Testis (tissue), 3 donors: ENCODE results near the gene PPP4R3B. TPM values are rescaled to one million over a fixed set of nuclear protein-coding genes. Genes with fewer than 3 reads are reported as not detected.

Source experiments
- DNase-seq: peaks from one replicate; pipeline ENCODE4 v3.0.0-alpha.2; 2019
- H3K27ac ChIP-seq, 2 donors: fragments of 200-600 bp; sonication (generic); one replicate each; pipeline ENCODE4 v1.5.1; 2019
- H3K27me3 ChIP-seq: fragments of 200-600 bp; sonication (generic); one replicate; pipeline ENCODE4 v1.5.1; 2019
- H3K36me3 ChIP-seq: fragments of 200-600 bp; sonication (generic); one replicate; pipeline ENCODE4 v1.5.1; 2017; ENCODE audit warnings: low read depth; ENCODE audit errors: missing control alignments
- H3K4me1 ChIP-seq: fragments of 200-600 bp; sonication (generic); one replicate; pipeline ENCODE4 v1.5.1; 2019
- H3K4me3 ChIP-seq, 2 donors: fragments of 200-600 bp; sonication (generic); one replicate each; pipeline ENCODE4 v1.5.1; 2017 to 2019
- H3K9me3 ChIP-seq: fragments of 200-600 bp; sonication (generic); one replicate; pipeline ENCODE4 v1.5.1; 2017
- CTCF ChIP-seq, 3 experiments: fragments of 450-650 bp in 2 of 3; fragments of 200-600 bp in 1 of 3; sonication (generic) in 1 of 3; IDR thresholded peaks; one replicate each; pipeline ENCODE4 v1.5.1; 2016 to 2019; ENCODE audit warnings: antibody characterized with exemption in 3 of 3, mild to moderate bottlenecking in 2 of 3, moderate library complexity in 1 of 3
- POLR2A ChIP-seq: fragments of 450-650 bp; IDR thresholded peaks from one replicate; pipeline ENCODE4 v1.6.1; 2017; ENCODE audit warnings: antibody characterized with exemption, mild to moderate bottlenecking, moderate library complexity
- WGBS, 2 donors: methylation state at CpG; one replicate each; pipeline ENCODE4 v1.1.5; 2018; 5-methylcytosine and 5-hydroxymethylcytosine counted together
- intact Hi-C: fragments of 100-400 bp; cut with DNase I; formaldehyde crosslinking; loops from one replicate; pipeline ENCODE4 v1.15.1; 2023; ENCODE audit warnings: low total_unique reads
- polyA plus RNA-seq: library from polyadenylated mRNA; stranded (reverse); fragments of 350-450 nt; fragmentation: Illumina TruSeq; extraction: RNeasy Lipid Tissue Mini Kit (QIAGEN cat#74804); gene quantifications from one replicate; pipeline ENCODE4 v1.2.3, GENCODE V29; 2014; ENCODE audit warnings: low read depth, low replicate concordance; ENCODE audit not compliant: insufficient read depth
- total RNA-seq, 2 donors: library from RNA; depleted of rRNA; stranded (reverse); fragments of >200 nt; gene quantifications; one replicate each; pipeline ENCODE4 v1.2.3, GENCODE V29; 2016

Gene PPP4R3B
- total and polyA plus RNA-seq, 3 donors from 2014 or later = 51.3 to 65.8 (median 63.8) TPM

DNA sequence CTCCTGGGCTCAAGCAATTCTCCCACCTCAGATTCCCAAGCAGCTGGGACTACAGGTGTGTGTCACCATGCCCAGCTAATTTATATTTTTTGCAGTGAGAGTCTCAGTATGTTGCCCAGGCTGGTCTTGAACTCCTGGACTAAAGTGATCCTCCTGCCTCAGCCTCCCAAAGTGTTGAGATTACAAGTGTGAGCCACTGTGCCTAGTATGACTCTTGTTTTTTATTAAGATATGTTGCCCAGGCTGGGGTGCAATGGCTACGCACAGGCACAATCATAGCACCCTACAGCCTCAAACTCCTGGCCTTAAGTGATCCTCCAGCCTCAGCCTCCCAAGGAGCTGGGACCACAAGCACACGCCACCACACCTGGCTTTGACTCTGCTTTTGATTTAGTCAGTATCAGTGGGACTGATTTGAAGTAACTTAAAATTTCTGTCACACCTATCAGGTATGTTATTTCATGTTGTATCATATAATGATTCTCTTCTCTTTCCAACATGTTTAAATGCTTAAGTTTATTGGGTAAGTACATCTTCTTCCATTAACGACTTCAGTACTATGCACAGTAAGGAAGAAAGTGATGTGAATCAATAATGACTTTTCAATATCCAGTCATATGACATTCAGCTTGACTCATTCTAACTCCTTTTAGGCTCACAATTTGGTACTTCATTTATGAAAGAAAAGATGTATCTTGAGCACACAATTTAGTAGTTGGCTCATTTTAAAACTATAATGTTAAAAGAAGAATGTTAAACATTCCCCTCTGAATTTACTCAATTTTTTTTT is 6.3 kb downstream of the PPP4R3B start:
- no peak for DNase-seq
- no peak overlapping the region for H3K4me3 ChIP-seq
- no peaks in the 10 kb centered on the region for H3K27me3 ChIP-seq
- no peak overlapping the region for H3K27ac ChIP-seq
- H3K9me3 ChIP-seq = no peaks in the 10 kb centered on the region
- peaks cover 4% of the 10 kb centered on the region for H3K4me1 ChIP-seq
- WGBS, 2 donors = 94 to 96% methylated on average over 3 of the region's 3 CpGs
- intact Hi-C loops = no loop called here
- H3K36me3 ChIP-seq = no peaks in the 10 kb centered on the region
- no peak for TF ChIP-seq POLR2A
- no peak for TF ChIP-seq CTCF (IDR thresholded peaks at IDR 0.05)

- Histone ChIP-seq H3K36me3 (no peaks in the 10 kb centered on the region), H3K27ac (no peak overlapping the region), H3K4me1 (no peaks in the 10 kb centered on the region), H3K9me3 (no peaks in the 10 kb centered on the region), H3K27me3 (no peaks in the 10 kb centered on the region), H3K4me3 (no peak overlapping the region)
- WGBS, 2 donors = 70 to 74% methylated on average over 1 of the region's 1 CpG
- DNase-seq = no peak
- intact Hi-C loops = no loop called here
- no peak for TF ChIP-seq POLR2A
- TF ChIP-seq CTCF (IDR thresholded peaks at IDR 0.05) = no peak
Observed at GRCh38 chr2:55609938-55610578, 7.4 kb downstream of the PPP4R3B start.

DNA sequence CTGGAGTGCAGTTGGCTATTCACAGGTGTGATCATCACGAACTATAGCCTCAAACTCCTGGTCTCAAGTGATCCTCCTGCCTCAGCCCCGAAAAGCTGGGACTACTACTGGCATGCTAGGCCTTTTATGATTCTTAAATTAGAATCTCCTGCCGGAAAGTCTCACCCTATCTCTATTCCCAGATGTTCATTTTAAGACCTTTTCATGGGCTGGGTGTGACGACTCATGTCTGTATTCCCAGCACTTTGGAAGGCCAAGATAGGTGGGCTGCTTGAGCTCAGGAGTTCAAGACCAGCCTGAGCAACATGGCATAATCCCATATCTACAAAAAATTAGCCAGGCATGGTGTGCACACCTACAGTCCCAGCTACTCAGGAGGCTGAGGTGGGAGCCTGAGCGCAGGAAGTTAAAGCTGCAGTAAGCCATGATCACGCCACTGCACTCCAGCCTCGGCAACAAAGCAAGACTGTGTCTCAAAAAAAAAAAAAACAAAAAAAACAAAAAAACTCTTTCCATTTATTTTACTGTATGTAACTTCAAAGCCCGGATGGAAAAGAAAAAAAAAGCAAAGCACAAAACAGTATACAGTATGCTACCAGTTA is 8.1 kb downstream of the PPP4R3B start:
- no peak overlapping the region for H3K27ac ChIP-seq

GRCh38 chr2:55607717-55608116 is 9.7 kb downstream of the PPP4R3B start:
- no peaks in the 10 kb centered on the region for H3K27me3 ChIP-seq
- no peak overlapping the region for H3K4me3 ChIP-seq
- H3K4me1 ChIP-seq = no peaks in the 10 kb centered on the region
- H3K36me3 ChIP-seq = no peaks in the 10 kb centered on the region
- intact Hi-C loops = no loop called here
- no peaks in the 10 kb centered on the region for H3K9me3 ChIP-seq
- H3K27ac ChIP-seq = no peak overlapping the region
- DNase-seq = no peak
- no peak for TF ChIP-seq CTCF (IDR thresholded peaks at IDR 0.05)
- TF ChIP-seq POLR2A = no peak
- 91 to 96% methylated on average over 3 of the region's 3 CpGs for WGBS, 2 donors

More for the DNA sequence above, 8.1 kb downstream of the PPP4R3B start:
- Histone ChIP-seq H3K27me3 (no peaks in the 10 kb centered on the region), H3K9me3 (no peaks in the 10 kb centered on the region), H3K36me3 (no peaks in the 10 kb centered on the region), H3K4me3 (no peak overlapping the region), H3K4me1 (no peaks in the 10 kb centered on the region)
- DNase-seq = no peak
- whole genome bisulfite sequencing, 2 donors = 71 to 80% methylated on average over 8 of the region's 8 CpGs
- TF ChIP-seq POLR2A (no peak), CTCF (IDR thresholded peaks at IDR 0.05) (no peak)
- intact Hi-C loops = no loop called here
